Cardiac muscle cell (in vitro differentiated cells and primary cell): ENCODE results near the gene NIPAL3. TPM values are rescaled to one million over a fixed set of nuclear protein-coding genes. Genes with fewer than 3 reads are reported as not detected.
"Not testable (repeated sequence)": the region's sequence is repeated elsewhere in the genome, so short reads cannot be mapped to it uniquely, and the experiment has no call there.

Experiments
- DNase-seq, 2 donors: peaks; one replicate each; pipeline versions ENCODE4 v3.0.0 to v3.0.0-alpha.2; 2010 to 2017; ENCODE audit warnings: low read depth in 1 of 2, low spot score in 1 of 2
- H3K27ac ChIP-seq: fragments of 200-600 bp; sonication (generic); 2 replicates; pipeline ENCODE4 v1.5.1; 2016
- H3K27me3 ChIP-seq: fragments of 200-600 bp; sonication (generic); 2 replicates; pipeline ENCODE4 v1.6.0; 2016; ENCODE audit warnings: control low read depth
- H3K36me3 ChIP-seq: fragments of 200-600 bp; sonication (generic); 2 replicates; pipeline ENCODE4 v1.5.1; 2016; ENCODE audit warnings: control low read depth
- H3K4me1 ChIP-seq: fragments of 200-600 bp; sonication (generic); 2 replicates; pipeline ENCODE4 v1.8.1; 2017; ENCODE audit warnings: low read depth, mild to moderate bottlenecking, mixed run types
- H3K4me3 ChIP-seq: fragments of 200-600 bp; sonication (generic); 2 replicates; pipeline ENCODE4 v1.5.1; 2016; ENCODE audit warnings: mild to moderate bottlenecking
- H3K9me3 ChIP-seq: fragments of 200-600 bp; sonication (generic); 2 replicates; pipeline ENCODE4 v1.5.1; 2017; ENCODE audit warnings: low read depth, mild to moderate bottlenecking, control low read depth
- CTCF ChIP-seq: IDR thresholded peaks from 2 replicates; pipeline ENCODE4 v1.5.1; 2012; ENCODE audit warnings: low read depth, mild to moderate bottlenecking, low read length
- polyA plus RNA-seq: library from polyadenylated mRNA; unstranded; fragments of >200 nt; fragmentation: Nextera tagmentation; extraction: Ambion mirVana; gene quantifications from 2 replicates; pipeline ENCODE4 v1.2.1, GENCODE V29; 2016
- total RNA-seq: library from RNA; depleted of rRNA; stranded (reverse); fragments of >200 nt; gene quantifications from 2 replicates; pipeline ENCODE4 v1.2.3, GENCODE V29; 2016

Gene NIPAL3
- total and polyA plus RNA-seq, 2 experiments from 2014 or later = 19.0 to 32.2 TPM

- no peak for DNase-seq
- H3K4me3 ChIP-seq = no peak overlapping the region
- H3K27me3 ChIP-seq = no peaks in the 10 kb centered on the region
- H3K9me3 ChIP-seq = no peaks in the 10 kb centered on the region
- no peak overlapping the region for H3K27ac ChIP-seq
- H3K4me1 ChIP-seq = peaks cover 5% of the 10 kb centered on the region
- H3K36me3 ChIP-seq = no peaks in the 10 kb centered on the region
- no peak for TF ChIP-seq CTCF
Measured at GRCh38 chr1:24506691-24507381, 91.2 kb downstream of the NIPAL3 start.

GRCh38 chr1:24507405-24507804 lies 91.8 kb downstream of the NIPAL3 start:
- no peaks in the 10 kb centered on the region for H3K36me3 ChIP-seq
- no peak overlapping the region for H3K4me3 ChIP-seq
- no peak overlapping the region for H3K27ac ChIP-seq
- no peak for TF ChIP-seq CTCF
- H3K9me3 ChIP-seq = no peaks in the 10 kb centered on the region
- peaks cover 5% of the 10 kb centered on the region for H3K4me1 ChIP-seq
- no peaks in the 10 kb centered on the region for H3K27me3 ChIP-seq
- no peak for DNase-seq

GRCh38 chr1:24508911-24509310 lies 93.3 kb downstream of the NIPAL3 start:
- Histone ChIP-seq H3K4me3 (no peak overlapping the region), H3K9me3 (no peaks in the 10 kb centered on the region), H3K36me3 (no peaks in the 10 kb centered on the region), H3K27ac (no peak overlapping the region), H3K27me3 (no peaks in the 10 kb centered on the region), H3K4me1 (no peaks in the 10 kb centered on the region)
- no peak for TF ChIP-seq CTCF
- DNase-seq = no peak

GRCh38 chr1:24513706-24514105 lies 98.1 kb downstream of the NIPAL3 start:
- Histone ChIP-seq H3K36me3 (no peaks in the 10 kb centered on the region), H3K9me3 (no peaks in the 10 kb centered on the region), H3K27ac (no peak overlapping the region), H3K4me3 (no peak overlapping the region), H3K27me3 (no peaks in the 10 kb centered on the region), H3K4me1 (no peaks in the 10 kb centered on the region)
- no peak for TF ChIP-seq CTCF
- DNase-seq = no peak

DNA sequence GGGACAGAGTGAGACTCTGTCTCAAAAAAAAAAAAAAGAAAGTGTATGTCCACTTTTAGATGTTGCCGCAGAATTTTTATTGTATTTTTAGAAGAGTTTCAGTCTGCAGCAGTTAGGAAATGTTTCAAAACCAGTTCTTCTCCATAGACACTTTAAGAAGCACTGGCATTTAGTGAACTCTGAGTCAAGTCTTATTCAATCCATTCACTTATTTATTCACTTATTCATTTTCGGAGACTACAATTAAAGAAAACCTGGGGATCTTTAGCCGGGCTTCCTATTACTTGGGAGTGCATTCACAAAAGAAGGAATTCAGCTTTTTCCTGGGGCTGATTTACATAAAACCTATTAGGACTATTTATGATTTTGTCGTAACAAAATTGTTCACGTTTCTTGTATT lies 99.3 kb downstream of the NIPAL3 start:
- H3K27ac ChIP-seq = no peak overlapping the region
- no peaks in the 10 kb centered on the region for H3K4me1 ChIP-seq
- H3K36me3 ChIP-seq = no peaks in the 10 kb centered on the region
- no peak for DNase-seq
- no peak overlapping the region for H3K4me3 ChIP-seq
- no peaks in the 10 kb centered on the region for H3K27me3 ChIP-seq
- no peaks in the 10 kb centered on the region for H3K9me3 ChIP-seq
- no peak for TF ChIP-seq CTCF

DNA sequence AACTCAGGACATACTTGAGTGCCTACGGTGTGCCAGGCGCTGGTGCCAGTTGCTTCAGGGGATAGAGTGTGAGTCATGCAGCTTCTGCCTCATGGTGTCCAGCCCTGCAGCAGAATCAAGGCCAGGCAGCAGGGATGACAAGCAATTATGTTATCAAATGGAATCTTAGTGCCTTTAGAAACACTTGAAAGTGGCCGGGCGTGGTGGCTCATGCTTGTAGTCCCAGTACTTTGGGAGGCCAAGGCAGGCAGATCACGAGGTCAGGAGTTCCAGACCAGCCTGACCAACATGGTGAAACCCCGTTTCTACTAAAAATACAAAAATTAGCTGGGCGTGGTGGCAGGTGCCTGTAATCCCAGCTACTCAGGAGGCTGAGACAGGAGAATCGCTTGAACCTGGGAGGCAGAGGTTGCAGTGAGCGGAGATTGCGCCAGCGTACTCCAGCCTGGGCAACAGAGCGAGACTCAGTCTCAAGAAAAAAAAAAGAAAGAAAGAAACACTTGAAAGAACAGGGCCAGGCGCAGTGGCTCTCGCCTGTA lies 100.1 kb downstream of the NIPAL3 start:
- not testable (repeated sequence) for H3K27ac ChIP-seq, H3K4me1 ChIP-seq, H3K27me3 ChIP-seq, DNase-seq, H3K9me3 ChIP-seq, H3K36me3 ChIP-seq, H3K4me3 ChIP-seq
